Stimulated activated CD4-positive, alpha-beta T cell treated with anti-CD3 and anti-CD28 coated beads, Interleukin-4, amount 100 ng/mL, for 1 hour (primary cell): ENCODE results near the gene PVALB.
A peak's percentile ranks its signal among the peaks of the same experiment; 100 is the strongest.

ENCODE experiments used
- DNase-seq: peaks from one replicate; pipeline ENCODE4 v3.0.0-alpha.2; 2020

PVALB gene

DNA sequence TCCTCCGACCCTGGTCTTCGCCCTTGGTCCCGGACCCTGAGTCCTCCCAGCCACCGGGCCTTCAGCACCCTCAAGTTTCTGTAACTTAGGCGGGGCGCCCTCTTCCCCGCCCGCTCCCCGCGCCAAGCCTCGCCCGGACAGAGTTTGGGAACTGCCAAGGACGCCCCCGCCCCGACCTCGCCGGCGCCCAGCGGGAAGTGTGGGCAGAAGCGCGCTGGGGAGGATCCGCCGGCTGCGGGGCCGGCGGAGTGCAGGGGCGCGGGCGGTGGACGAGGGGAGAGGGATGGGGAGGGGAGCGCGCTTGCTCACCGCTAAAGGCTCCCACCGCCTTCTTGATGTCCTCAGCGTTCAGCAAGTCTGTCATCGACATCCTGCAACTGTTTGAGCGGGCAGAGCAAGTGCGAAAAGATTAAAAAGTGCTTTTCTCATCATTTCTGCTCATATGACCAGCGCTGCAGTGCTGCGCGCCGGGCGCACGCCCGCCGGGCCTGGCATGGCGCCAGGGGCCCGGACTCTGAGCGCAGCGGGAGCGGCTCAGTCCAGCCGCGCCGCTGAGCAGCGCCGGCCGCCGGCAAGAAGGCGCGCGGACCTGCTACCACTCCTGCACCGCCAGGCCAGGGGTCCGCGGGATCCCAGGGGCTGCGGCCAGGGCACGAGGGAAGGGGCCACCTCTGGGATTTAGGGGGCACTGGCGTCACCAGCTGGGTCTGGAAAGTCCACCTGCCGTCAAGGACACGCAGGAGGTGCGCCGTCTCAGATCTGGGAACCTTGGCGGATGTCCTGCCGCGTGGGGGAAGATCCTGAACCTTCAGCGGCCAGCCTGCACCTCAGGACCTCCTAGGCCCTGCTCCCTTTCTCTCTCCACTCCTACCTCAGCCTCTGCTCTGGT is at the start of gene PVALB:
PVALB (minus strand) TSS at position 400 of the 889 bp plus-strand sequence; CDS start at position 370, 30 bp downstream.
- DNase-seq, result no peak

GRCh38 chr22:36865346-36865745 is 48.5 kb upstream of the PVALB start:
- no peak for DNase-seq

DNA sequence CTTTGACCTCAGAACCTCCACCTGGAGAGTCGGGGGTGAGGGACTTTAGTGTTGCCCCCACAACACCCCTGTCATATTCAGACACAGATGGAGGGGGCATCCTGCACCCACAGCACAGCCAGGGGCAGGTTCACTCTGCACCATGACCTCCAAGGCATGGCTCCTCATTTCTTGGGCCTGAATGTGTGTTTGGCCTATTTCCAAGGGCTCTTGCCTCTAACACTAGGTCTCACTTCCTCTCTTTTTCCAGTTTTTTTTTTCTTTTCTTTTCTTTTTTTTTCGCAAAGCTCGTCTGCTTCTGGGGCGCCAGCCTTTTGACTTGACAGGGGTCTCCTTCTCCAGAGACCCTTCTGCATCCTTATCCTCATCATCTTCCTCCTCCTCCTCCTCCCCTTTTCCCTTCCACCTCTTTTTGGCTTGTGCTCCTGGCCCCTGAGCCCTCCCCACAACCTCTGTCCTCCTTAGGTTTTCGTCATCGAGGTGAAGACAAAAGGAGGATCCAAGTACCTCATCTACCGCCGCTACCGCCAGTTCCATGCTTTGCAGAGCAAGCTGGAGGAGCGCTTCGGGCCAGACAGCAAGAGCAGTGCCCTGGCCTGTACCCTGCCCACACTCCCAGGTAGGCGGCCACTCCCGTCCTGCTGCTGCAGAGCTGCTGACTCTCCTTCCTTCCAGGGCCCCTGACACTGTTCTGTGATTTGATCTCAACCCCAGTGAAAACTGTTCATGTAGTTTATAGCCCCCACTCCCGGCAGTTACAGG is 47.8 kb upstream of the PVALB start:
- no peak for DNase-seq

DNA sequence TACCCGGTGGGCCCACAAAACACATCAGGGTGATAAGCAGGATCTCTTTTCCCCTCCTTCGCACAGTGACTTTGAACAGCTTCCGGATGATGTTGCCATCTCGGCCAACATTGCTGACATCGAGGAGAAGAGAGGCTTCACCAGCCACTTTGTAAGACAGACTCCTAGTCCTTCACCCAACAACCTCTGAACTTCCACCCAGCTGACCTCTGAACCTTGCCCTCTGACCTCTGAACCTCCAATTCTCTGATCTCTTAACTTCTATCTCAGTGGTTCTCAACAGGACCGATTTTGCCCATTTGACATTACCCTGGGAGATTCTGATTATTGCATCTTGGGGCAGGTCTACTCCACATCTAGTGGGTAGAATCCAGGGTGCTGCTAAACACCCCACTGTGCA is 47.1 kb upstream of the PVALB start:
- DNase-seq, result no peak

DNA sequence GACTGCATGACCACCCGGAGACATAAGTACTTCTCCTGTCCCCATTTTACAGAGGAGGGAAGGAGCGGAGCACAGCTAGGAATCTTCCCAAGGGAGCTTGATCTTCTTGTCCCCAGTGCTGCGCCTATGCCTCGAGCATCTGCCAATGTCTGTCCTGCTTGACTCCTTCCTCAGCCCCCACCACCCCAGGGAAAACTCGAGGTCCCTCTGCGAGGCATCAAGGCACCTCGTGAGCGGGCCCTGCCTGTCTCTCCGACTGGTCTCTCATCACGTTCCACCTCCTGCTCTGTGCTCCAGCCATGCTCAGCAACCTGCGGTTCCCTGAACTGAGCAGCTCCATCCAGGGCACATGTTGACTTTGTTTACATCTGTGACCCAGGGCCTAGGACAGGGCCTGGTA is 46.4 kb upstream of the PVALB start:
- no peak for DNase-seq

DNA sequence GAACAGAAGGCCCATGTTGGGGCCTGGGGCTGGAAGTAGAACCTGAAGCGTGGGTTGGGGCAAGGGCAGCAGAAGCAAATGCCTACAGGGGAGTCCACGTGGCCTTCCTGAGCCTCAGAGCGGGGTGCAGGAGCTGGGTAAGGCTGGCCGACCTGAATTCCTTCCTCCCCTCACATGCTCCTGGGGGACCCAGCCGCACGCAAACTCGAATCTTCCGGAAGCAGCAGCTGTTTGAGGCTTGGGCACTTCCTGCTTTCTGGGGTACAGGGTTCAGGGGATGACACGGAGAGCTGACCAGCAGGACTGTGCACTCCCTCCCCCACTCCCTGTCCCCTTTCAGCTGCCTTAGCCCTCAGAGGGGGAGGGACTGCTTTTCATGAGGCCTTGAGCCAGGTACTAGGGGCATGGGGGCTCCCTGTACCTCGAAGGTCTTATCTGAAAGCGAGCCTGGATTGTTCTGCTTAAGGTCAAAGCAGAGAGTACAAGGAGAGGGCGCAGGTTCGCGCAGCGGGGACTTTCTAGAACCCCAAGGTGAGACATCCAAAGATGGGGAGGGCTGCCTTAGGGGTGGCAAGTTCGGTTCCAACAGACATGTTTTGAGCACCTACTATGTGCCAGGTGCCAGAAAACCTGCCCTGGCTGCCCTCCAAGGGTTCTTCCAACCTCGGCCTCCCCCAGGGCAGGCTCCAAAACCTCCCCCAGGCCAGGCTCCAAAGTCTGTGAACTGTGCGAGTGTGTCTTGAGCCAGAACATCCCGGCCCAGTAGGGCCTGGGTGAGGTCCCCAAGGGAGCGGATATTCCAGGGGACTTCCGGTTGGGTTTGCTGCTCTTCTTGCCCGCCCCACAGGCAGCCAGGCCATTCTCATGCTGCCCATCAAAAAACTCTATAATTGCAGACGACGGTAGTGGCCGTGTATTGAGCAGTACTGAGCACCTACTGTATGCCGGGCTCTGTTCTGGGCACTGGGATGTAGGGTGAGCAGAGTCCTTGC is 45.7 kb upstream of the PVALB start:
- no peak for DNase-seq

DNA sequence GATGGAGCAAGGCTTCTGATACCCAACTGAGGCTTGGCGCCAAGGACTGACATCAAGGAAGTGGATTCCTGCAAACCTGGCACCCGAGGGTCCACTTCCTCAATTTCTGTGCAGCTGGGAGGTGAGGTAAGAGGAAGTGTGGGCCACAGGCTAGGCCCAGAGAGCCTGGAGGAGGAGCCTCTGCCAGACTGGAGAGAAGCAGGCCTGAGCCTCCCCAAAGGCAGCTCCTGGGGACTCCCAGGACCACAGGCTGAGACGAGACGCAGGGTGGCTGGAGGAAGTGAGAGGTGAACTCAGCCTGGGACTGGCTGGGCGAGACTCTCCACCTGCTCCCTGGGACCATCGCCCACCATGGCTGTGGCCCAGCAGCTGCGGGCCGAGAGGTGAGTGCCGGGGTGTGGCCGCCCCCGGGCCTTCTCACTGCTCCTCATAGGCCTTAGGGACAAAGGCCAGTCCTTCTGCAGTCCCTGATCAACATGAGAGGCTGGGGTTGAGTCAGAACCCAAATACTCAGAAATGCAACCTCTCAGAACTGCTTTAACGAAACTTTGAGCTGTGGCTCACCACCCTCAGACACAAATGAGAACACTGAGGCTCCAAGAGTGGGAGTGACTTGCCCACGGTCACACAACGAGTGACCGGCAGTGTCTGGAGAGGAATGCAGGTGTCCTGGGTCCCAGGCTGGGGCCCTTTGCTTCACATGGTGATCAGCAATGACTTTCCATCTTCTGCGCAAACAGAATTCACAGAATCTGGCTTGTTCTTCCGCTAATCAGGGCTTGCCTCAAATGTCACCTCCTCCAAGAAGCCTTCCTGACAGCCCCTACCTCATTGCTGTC is 44.2 kb upstream of the PVALB start, which contains the start of gene NCF4:
NCF4 (plus strand) TSS at position 186 of the 839 bp plus-strand sequence; CDS start at position 352, 166 bp downstream.
- DNase-seq, result peak; percentile 23

- DNase-seq, result no peak
These were observed 43.6 kb upstream of the PVALB start for GRCh38 chr22:36860438-36860820.

DNA sequence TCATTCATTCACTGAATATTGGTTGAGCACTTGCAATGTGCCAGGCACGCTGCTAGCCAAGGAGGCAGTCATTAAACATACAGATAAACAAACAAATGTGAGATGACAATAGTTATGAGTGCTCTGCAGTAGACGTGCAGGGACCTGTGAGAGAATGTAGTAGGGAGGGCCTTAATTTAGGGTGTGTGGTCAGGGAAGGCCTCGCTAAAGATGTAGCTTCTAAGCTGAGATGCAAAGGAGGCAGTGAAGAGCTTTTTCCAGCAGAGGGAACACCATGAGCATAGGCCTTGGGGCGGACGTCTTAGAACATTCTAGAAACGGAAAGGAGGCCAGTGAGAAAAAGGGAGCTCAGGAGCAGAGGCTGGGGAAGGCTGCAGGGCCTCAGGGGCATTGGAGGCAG is 43.2 kb upstream of the PVALB start:
- DNase-seq, result no peak

DNA sequence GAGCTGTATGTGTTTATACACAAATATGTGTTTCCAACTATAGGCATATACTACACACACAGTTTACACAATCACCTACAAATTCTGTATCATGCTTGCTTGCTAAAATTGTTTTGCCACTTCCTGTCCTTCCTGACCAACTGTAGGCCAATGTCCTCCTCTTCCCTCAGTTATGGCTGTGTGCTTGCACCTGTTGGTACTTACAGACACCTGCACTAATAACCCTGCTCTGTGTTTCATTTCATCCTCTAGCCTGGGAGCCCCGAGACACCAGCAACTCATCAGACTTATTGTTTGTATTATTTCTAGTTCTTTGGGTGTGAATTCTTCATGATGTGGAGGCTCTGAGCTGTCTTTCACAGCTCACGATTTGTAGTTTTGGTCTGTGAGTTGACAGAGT is 42.1 kb upstream of the PVALB start:
- DNase-seq, result no peak

- no peak for DNase-seq
These were observed 41.3 kb upstream of the PVALB start for GRCh38 chr22:36858156-36858555.

- DNase-seq, result no peak
These were observed 39.9 kb upstream of the PVALB start for GRCh38 chr22:36856792-36857135.

DNA sequence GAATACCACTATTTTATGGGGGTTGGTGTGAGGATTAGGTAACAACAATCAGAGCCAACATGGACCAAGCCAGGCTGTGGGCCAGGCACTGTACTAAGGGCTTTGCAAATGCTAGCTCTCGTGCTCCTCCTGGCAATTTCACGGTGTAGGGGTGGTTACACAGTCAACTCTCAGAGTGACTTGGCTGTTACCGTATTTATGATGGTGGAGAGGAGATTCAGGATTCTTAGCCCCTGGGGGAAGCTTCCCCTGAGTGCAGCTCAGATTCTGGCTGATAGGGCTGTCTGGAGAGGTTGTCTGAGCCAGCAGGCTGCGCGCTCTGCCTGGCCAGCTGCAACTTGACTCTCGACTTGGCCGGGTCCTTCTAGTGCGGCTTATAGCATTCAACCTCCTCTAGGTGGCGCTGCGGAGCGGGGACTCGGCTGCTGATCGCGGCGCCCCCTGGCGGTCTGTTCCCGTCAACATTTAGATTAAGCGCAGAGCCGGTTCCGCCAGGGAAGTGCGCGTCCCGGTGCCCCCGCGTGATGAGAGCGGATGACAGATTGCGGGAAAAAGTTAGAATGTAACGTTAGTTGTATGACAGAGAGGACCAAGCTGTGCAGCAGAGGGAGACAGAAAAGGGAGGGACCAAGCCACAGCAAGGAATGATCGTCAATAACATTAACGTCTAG is 39.4 kb upstream of the PVALB start:
- peak; percentile 96 for DNase-seq

- DNase-seq, result no peak
These were observed 38.6 kb upstream of the PVALB start for GRCh38 chr22:36855478-36855877.

- peak; percentile 91 for DNase-seq
These were observed 36.7 kb upstream of the PVALB start for GRCh38 chr22:36853407-36854099.

DNA sequence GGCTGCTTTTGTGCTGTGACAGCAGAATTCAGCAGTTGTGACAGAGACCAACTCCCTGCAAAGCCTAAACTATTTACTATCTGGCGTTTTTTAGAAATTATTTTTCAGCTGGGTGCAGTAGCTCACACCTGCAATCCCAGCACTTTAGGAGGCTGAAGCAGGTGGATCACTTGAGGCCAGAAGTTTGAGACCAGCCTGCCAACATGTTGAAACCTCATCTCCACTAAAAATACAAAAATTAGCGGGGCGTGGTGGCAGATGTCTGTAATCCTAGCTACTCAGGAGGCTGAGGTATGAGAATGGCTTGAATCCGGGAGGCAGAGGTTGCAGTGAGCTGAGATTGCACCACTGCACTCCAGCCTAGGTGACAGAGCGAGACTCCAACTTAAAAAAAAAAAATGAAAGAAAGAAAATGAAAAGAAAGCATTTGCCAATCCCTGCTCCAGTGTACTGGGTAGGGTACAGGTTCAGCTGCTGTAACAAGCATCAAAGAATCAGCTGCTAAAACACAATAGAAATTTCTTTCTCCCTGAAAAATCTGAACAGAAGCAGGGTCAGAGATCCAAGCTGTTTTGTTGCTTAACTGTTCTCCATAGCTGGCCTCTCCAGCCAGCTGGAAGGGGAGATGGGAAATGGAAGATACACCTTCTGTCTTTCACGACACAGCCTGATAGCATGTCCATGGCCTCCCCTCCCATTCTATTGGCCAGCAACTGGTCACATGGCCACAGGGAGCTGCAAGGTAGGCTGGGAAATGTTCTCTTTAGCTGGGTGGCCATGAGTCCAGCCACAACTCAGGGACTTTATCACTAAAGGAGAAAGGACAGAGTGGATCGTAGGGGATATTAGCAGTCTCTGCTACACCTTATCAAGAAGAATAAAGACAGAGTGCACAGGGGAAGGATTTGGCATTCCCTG is 35.5 kb upstream of the PVALB start:
- DNase-seq, result no peak

DNA sequence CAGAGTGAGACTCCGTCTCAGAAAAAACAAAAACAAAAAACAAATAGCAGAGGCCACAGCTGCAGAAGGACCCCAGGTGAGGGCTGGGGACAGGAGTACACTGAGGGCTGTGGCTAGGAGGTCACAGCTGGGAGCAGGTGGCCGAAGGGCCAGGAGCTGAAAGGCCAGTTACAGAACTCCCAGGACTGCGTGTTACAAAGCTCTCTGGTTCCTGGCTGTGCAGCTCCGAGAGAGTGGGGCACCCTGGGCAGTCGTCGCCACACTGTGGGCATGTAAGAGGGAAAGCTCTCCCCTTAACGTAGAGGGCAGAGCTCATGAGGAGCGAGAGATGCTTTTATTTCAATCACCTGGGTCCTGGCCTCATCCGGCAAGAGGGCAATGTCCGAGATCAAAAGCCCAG is 33.8 kb upstream of the PVALB start:
- no peak for DNase-seq

- no peak for DNase-seq
These were observed 33.2 kb upstream of the PVALB start for GRCh38 chr22:36850056-36850455.

- no peak for DNase-seq
These were observed 30.1 kb upstream of the PVALB start for GRCh38 chr22:36846949-36847348.

DNA sequence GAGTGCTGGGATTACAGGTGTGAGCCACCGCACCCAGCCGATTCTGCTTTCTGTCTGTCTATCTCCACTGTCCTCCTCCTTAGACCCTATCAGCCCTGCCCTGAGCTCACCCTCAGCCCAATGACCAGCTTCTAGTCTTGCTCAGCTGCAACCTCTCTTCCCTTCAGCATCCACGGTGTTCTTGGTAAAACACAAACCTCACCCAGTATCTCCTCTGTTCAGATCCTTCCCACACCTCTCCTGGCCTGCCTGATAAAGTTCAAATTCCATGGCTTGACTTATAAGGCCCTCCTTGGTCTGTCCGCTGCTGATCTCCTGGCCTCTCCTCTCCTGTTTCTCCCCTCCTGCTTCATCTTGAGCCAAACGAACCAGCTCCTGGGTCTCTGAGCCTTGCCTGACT is 29.4 kb upstream of the PVALB start:
- no peak for DNase-seq
